Spleen (tissue), 7 donors: ENCODE results near the gene KCNAB1.

Source experiments
- CTCF ChIP-seq, 11 experiments: fragments of 200-600 bp in 7 of 11; fragments of 450-650 bp in 4 of 11; sonication (generic) in 4 of 11; IDR thresholded peaks in 8 of 11; conservative IDR thresholded peaks in 3 of 11; 1 replicate in 7 of 11; 2 replicates in 4 of 11; pipeline versions ENCODE4 v1.4.0 to v1.8.0; 2016 to 2021; ENCODE audit warnings: antibody characterized with exemption in 11 of 11, inconsistent platforms in 4 of 11, mild to moderate bottlenecking in 1 of 11
- POLR2A ChIP-seq, 3 donors: fragments of 450-650 bp; IDR thresholded peaks; one replicate each; pipeline ENCODE4 v1.5.1; 2017; ENCODE audit warnings: antibody characterized with exemption in 3 of 3, mild to moderate bottlenecking in 1 of 3
- POLR2AphosphoS5 ChIP-seq, 3 donors: sonication (generic); formaldehyde crosslinking; IDR thresholded peaks; one replicate each; pipeline ENCODE4 v1.5.1; 2017; ENCODE audit warnings: antibody characterized with exemption in 3 of 3
- donor health status: DM: no; HTN: no; CAD: no; lungs with moderate emphysema.
- donor health status: DM: no; HTN: no; CAD: no.
- donor health status: DM: no; HTN: no; CAD: no.

DNA sequence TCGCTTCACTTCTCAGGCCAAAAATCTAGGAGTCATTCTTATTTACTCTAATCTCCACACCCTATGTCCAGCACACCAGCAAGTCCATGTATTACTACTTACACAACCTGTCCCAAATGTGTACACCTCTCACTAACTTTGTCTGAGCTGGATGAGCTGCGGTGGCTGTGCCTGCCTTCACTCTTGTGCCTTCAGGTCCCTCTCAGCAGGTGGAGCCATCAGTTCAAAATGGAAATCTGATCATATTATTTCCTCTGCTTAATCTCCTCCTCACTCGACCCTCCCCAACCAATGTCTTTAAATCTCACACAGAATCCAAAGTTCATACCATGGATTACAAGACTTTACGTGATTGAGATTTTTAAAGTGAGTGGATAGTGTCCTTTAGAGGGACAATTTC lies 351.8 kb downstream of the KCNAB1 start:
- TF ChIP-seq POLR2A (IDR thresholded peaks at IDR 0.05), result no peak
- peak in 1 of 11 experiments; percentile 12 for TF ChIP-seq CTCF (IDR thresholded peaks at IDR 0.05 in 8 of 11, conservative IDR thresholded peaks at IDR 0.05 in 3 of 11)
- TF ChIP-seq POLR2AphosphoS5 (IDR thresholded peaks at IDR 0.05), result no peak
